Esophagus muscularis mucosa (tissue), 4 donors: ENCODE data around the gene OTULINL. TPM values are rescaled to one million over a fixed set of nuclear protein-coding genes. Genes with fewer than 3 reads are reported as not detected.

Source experiments
- DNase-seq: peaks from one replicate; pipeline ENCODE4 v3.0.0-alpha.2; 2017; ENCODE audit errors: extremely low spot score
- H3K27ac ChIP-seq, 4 donors: fragments of 200-600 bp; sonication (generic); replicated peaks in 1 of 4; 1 replicate in 3 of 4; 2 replicates in 1 of 4; pipeline ENCODE4 v1.5.1; 2016 to 2019; ENCODE audit warnings: mild to moderate bottlenecking in 1 of 4
- H3K27me3 ChIP-seq, 4 donors: fragments of 200-600 bp; sonication (generic); one replicate each; pipeline versions ENCODE4 v1.5.1 to v1.6.0; 2016 to 2019
- H3K36me3 ChIP-seq, 4 donors: fragments of 200-600 bp; sonication (generic); one replicate each; pipeline ENCODE4 v1.5.1; 2016 to 2019
- H3K4me1 ChIP-seq, 4 donors: fragments of 200-600 bp; sonication (generic); one replicate each; pipeline ENCODE4 v1.5.1; 2016 to 2019
- H3K4me3 ChIP-seq, 4 donors: fragments of 200-600 bp; sonication (generic); 1 replicate in 2 of 4; 2 replicates in 2 of 4; pipeline ENCODE4 v1.5.1; 2016 to 2019; ENCODE audit warnings: mild to moderate bottlenecking in 4 of 4, moderate library complexity in 1 of 4
- H3K9me3 ChIP-seq, 4 donors: fragments of 200-600 bp; sonication (generic); 1 replicate in 3 of 4; 2 replicates in 1 of 4; pipeline ENCODE4 v1.5.1; 2016 to 2019
- EP300 ChIP-seq: sonication (generic); formaldehyde crosslinking; IDR thresholded peaks from one replicate; pipeline ENCODE4 v1.6.1; 2017; ENCODE audit warnings: antibody characterized with exemption
- POLR2A ChIP-seq: fragments of 450-650 bp; IDR thresholded peaks from one replicate; pipeline ENCODE4 v1.6.1; 2017; ENCODE audit warnings: antibody characterized with exemption, moderate library complexity, mild to moderate bottlenecking, low read depth
- POLR2AphosphoS5 ChIP-seq, 2 donors: sonication (generic); formaldehyde crosslinking; IDR thresholded peaks; one replicate each; pipeline ENCODE4 v1.6.1; 2017; ENCODE audit warnings: antibody characterized with exemption in 2 of 2
- WGBS: methylation state at CpG from one replicate; pipeline ENCODE4 v1.1.5; 2018; 5-methylcytosine and 5-hydroxymethylcytosine counted together
- intact Hi-C: fragments of 100-400 bp; cut with DNase I; formaldehyde crosslinking; loops from one replicate; pipeline ENCODE4 v1.15.1; 2023
- total RNA-seq, 4 donors: library from RNA; depleted of rRNA; stranded (reverse); fragments of >200 nt; gene quantifications; one replicate each; pipeline versions ENCODE4 v1.1.0 to v1.2.1, GENCODE V29; 2016
- TF ChIP-seq, protein P1 (sequence below), 3 experiments: fragments of 200-600 bp in 2 of 3; fragments of 450-650 bp in 1 of 3; sonication (generic) in 2 of 3; IDR thresholded peaks; one replicate each; pipeline ENCODE4 v1.5.1; 2017 to 2019; ENCODE audit warnings: antibody characterized with exemption in 3 of 3, mild to moderate bottlenecking in 2 of 3, moderate library complexity in 1 of 3

OTULINL gene
- total RNA-seq, 4 donors from 2014 or later: 2.6 to 7.1 (median 5.0) TPM

- Histone ChIP-seq H3K4me1 (peaks cover 10 to 25% (median 19%) of the 10 kb centered on the region in 4 donors), H3K4me3 (no peak overlapping the region), H3K9me3 (no peaks in the 10 kb centered on the region), H3K36me3 (no peaks in the 10 kb centered on the region), H3K27ac (no peak overlapping the region), H3K27me3 (peaks cover 0 to 53% (median 5%) of the 10 kb centered on the region in 4 donors)
- TF ChIP-seq POLR2A (no peak), POLR2AphosphoS5 (IDR thresholded peaks at IDR 0.05) (no peak)
- TF ChIP-seq, protein P1, sequence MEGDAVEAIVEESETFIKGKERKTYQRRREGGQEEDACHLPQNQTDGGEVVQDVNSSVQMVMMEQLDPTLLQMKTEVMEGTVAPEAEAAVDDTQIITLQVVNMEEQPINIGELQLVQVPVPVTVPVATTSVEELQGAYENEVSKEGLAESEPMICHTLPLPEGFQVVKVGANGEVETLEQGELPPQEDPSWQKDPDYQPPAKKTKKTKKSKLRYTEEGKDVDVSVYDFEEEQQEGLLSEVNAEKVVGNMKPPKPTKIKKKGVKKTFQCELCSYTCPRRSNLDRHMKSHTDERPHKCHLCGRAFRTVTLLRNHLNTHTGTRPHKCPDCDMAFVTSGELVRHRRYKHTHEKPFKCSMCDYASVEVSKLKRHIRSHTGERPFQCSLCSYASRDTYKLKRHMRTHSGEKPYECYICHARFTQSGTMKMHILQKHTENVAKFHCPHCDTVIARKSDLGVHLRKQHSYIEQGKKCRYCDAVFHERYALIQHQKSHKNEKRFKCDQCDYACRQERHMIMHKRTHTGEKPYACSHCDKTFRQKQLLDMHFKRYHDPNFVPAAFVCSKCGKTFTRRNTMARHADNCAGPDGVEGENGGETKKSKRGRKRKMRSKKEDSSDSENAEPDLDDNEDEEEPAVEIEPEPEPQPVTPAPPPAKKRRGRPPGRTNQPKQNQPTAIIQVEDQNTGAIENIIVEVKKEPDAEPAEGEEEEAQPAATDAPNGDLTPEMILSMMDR (IDR thresholded peaks at IDR 0.05): no peak
- no peak for DNase-seq
- WGBS: 83% methylated on average over 7 of the region's 7 CpGs
- intact Hi-C loops: no loop called here
Observed at GRCh38 chr5:14579246-14579645, 2.3 kb upstream of the OTULINL start.

- Histone ChIP-seq H3K27ac (no peak overlapping the region), H3K4me3 (no peak overlapping the region), H3K27me3 (peaks cover 0 to 53% (median 5%) of the 10 kb centered on the region in 4 donors), H3K4me1 (peaks cover 10 to 25% (median 19%) of the 10 kb centered on the region in 4 donors), H3K9me3 (no peaks in the 10 kb centered on the region), H3K36me3 (no peaks in the 10 kb centered on the region)
- intact Hi-C loops: no loop called here
- 93% methylated on average over 4 of the region's 4 CpGs for WGBS
- TF ChIP-seq POLR2AphosphoS5 (IDR thresholded peaks at IDR 0.05) (no peak), EP300 (no peak), POLR2A (no peak)
- TF ChIP-seq, protein P1 (IDR thresholded peaks at IDR 0.05): no peak
- DNase-seq: no peak
Observed at GRCh38 chr5:14579731-14580397, 1.7 kb upstream of the OTULINL start.

DNA sequence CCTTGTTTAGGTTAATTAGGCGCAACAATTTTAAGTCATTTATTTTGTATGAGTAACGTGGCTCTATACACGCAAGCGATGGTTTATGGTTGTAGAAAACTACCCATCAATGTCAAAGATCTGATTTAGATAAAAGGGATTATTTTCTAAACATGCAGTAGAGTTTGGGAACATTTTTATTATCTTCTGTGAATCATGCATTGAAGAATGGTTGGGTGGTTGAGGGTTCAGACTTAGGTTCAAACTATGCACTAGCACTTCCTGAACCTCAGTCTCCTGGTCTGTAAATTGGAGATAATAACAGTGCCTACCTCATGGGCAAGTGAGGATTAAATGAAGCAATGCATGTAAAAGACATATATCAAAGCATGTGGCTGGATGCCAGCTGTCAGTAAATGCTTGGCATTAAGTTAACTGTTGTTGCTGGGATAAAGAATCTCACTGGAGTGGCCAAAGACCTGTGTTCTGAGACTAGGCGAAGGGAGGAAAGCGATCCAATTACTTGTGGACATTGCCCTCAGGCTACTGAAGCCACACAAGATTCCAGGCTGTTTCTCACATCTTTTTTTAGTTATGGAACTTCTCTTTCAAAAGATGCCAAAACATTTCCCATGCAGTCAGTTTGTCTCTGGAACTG lies 1.1 kb upstream of the OTULINL start:
- Histone ChIP-seq H3K9me3 (no peaks in the 10 kb centered on the region), H3K4me3 (peak overlapping the region; percentile 66 to 84 (median 79)), H3K27ac (no peak overlapping the region), H3K27me3 (peaks cover 0 to 53% (median 5%) of the 10 kb centered on the region in 4 donors), H3K4me1 (peaks cover 10 to 25% (median 19%) of the 10 kb centered on the region in 4 donors), H3K36me3 (no peaks in the 10 kb centered on the region)
- WGBS: 87% methylated on average over 6 of the region's 6 CpGs
- no peak for DNase-seq
- TF ChIP-seq, protein P1 (IDR thresholded peaks at IDR 0.05): no peak
- no peak for TF ChIP-seq EP300
- TF ChIP-seq POLR2AphosphoS5 (IDR thresholded peaks at IDR 0.05): no peak
- TF ChIP-seq POLR2A: no peak
- intact Hi-C loops: no loop called here

GRCh38 chr5:14581891-14582796 lies 552 bp downstream of the OTULINL start:
- Histone ChIP-seq H3K27me3 (peaks cover 0 to 39% (median 5%) of the 10 kb centered on the region in 4 donors), H3K4me3 (peak overlapping the region; percentile 66 to 84 (median 79)), H3K9me3 (no peaks in the 10 kb centered on the region), H3K27ac (peak overlapping the region; percentile 59 to 73 (median 70)), H3K4me1 (peaks cover 10 to 25% (median 19%) of the 10 kb centered on the region in 4 donors), H3K36me3 (no peaks in the 10 kb centered on the region)
- 5% methylated on average over 45 of the region's 86 CpGs for WGBS
- intact Hi-C loops: no loop called here
- TF ChIP-seq, protein P1 (IDR thresholded peaks at IDR 0.05): peak in 1 of 3 experiments; percentile 26
- TF ChIP-seq POLR2A: no peak
- DNase-seq: no peak
